ENCODE results near the gene GPLD1. TPM values are rescaled to one million over a fixed set of nuclear protein-coding genes. Genes with fewer than 3 reads are reported as not detected.

GPLD1 gene
- total RNA-seq, 6 donors from 2014 or later = 2.5 to 15.7 (median 7.3) TPM

DNA sequence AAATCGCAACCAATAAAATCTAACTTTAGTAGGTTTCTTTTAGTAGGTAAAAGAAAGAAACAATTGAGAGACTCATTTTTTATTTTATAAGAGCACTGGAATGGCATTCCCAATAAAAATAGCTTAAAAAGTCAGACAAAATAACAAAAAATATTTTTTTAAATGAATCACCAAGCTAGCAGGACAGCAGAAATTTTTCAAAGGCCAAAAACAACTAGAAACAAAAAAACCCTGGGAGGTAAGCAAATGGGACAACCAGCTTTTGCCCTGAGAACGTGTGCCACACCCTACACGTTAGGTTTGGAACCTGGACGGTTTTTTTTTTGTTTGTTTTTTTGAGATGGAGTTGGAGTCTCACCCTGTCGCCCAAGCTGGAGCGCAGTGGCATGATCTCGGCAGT lies 19.6 kb downstream of the GPLD1 start:
- H3K36me3 ChIP-seq = no peaks in the 10 kb centered on the region
- no peaks in the 10 kb centered on the region for H3K27me3 ChIP-seq
- no peaks in the 10 kb centered on the region for H3K4me1 ChIP-seq
- DNase-seq = no peak
- ATAC-seq (ENCODE audit: low FRiP score in 2 of 2) = no peak
- H3K27ac ChIP-seq = no peak overlapping the region
- TF ChIP-seq POLR2AphosphoS5 (IDR thresholded peaks at IDR 0.05) (no peak), EP300 (IDR thresholded peaks at IDR 0.05) (no peak), POLR2A (IDR thresholded peaks at IDR 0.05) (no peak), CTCF (IDR thresholded peaks at IDR 0.05) (no peak)
- WGBS, 2 donors = 88 to 97% methylated on average over 7 of the region's 7 CpGs
- H3K9me3 ChIP-seq = no peaks in the 10 kb centered on the region
- no peak overlapping the region for H3K4me3 ChIP-seq

DNA sequence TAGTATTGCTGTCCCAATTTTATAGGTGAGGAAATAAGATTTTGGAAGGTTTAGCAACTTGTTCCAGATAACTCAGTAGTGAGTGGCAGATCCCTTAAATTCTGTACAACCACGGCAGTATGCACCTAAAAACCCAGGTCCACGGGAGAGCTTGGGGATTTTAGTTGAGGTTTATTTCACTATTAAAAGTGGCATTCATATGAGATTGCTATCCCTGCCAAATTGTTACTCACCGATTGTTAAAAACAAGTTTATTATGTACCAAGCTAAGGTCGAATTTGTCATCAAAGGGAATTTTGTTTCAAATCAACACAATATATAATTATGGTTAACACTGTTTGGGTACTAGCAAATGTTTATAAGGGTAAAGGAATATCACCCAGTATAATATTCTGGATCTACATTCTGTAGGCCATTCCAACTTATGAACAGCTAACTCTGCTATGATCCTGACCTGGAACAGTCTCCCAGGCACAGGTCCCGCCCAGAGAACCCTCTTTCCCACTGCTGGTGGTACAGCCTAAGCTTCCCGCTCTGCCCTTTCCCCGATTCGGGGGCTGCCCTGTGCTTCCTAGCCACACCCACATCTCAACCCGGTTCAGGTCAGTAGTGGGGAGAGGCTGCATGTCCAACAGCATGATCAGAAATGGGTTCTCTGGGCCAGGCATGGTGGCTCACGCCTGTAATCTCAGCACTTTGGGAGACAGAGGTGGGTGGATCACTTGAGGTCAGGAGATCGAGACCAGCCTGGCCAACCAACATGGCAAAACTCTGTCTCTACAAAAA lies 24.9 kb downstream of the GPLD1 start:
- Histone ChIP-seq H3K27ac (no peak overlapping the region), H3K4me1 (no peaks in the 10 kb centered on the region), H3K27me3 (no peaks in the 10 kb centered on the region), H3K36me3 (no peaks in the 10 kb centered on the region), H3K4me3 (no peak overlapping the region), H3K9me3 (no peaks in the 10 kb centered on the region)
- DNase-seq = no peak
- 86 to 90% methylated on average over 11 of the region's 11 CpGs for WGBS, 2 donors
- no peak for TF ChIP-seq POLR2A (IDR thresholded peaks at IDR 0.05)
- TF ChIP-seq POLR2AphosphoS5 (IDR thresholded peaks at IDR 0.05) = no peak
- TF ChIP-seq EP300 (IDR thresholded peaks at IDR 0.05) = no peak
- no peak for TF ChIP-seq CTCF (IDR thresholded peaks at IDR 0.05)
- ATAC-seq (ENCODE audit: low FRiP score in 2 of 2) = no peak

GRCh38 chr6:24460966-24461365 lies 28.4 kb downstream of the GPLD1 start:
- 93 to 97% methylated on average over 4 of the region's 4 CpGs for WGBS, 2 donors
- DNase-seq (no peak), ATAC-seq (ENCODE audit: low FRiP score in 2 of 2) (no peak)
- Histone ChIP-seq H3K4me3 (no peak overlapping the region), H3K36me3 (no peaks in the 10 kb centered on the region), H3K27ac (no peak overlapping the region), H3K27me3 (no peaks in the 10 kb centered on the region), H3K4me1 (no peaks in the 10 kb centered on the region), H3K9me3 (no peaks in the 10 kb centered on the region)
- no peak for TF ChIP-seq EP300 (IDR thresholded peaks at IDR 0.05)
- TF ChIP-seq POLR2AphosphoS5 (IDR thresholded peaks at IDR 0.05) = no peak
- TF ChIP-seq POLR2A (IDR thresholded peaks at IDR 0.05) = no peak
- no peak for TF ChIP-seq CTCF (IDR thresholded peaks at IDR 0.05)

GRCh38 chr6:24458941-24459340 lies 30.4 kb downstream of the GPLD1 start:
- H3K4me3 ChIP-seq = no peak overlapping the region
- no peaks in the 10 kb centered on the region for H3K4me1 ChIP-seq
- H3K27me3 ChIP-seq = no peaks in the 10 kb centered on the region
- TF ChIP-seq EP300 (IDR thresholded peaks at IDR 0.05) (no peak), CTCF (IDR thresholded peaks at IDR 0.05) (no peak), POLR2A (IDR thresholded peaks at IDR 0.05) (no peak), POLR2AphosphoS5 (IDR thresholded peaks at IDR 0.05) (no peak)
- DNase-seq (no peak), ATAC-seq (ENCODE audit: low FRiP score in 2 of 2) (no peak)
- 83 to 89% methylated on average over 2 of the region's 2 CpGs for WGBS, 2 donors
- H3K27ac ChIP-seq = no peak overlapping the region
- no peaks in the 10 kb centered on the region for H3K9me3 ChIP-seq
- no peaks in the 10 kb centered on the region for H3K36me3 ChIP-seq

DNA sequence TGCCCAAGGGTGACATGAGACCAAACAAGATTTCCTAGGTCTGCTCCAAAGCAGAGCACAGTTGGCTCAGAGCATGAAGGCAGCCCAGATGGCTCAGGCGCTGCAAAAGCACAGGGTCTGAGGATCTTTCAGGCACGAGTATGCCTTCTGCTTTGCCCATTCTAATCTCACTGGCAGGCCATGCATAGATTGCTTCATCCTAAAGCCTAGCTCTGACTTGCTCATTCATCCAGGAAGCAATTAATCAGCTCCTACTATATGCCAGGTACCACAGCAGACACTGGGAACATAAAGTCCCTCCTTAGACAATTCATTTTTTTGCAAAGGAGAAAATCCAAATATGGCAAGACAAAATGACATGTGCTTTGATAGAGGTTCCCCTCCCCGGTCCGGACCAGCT lies 31.2 kb downstream of the GPLD1 start:
- Histone ChIP-seq H3K4me1 (no peaks in the 10 kb centered on the region), H3K27me3 (no peaks in the 10 kb centered on the region), H3K4me3 (no peak overlapping the region), H3K9me3 (no peaks in the 10 kb centered on the region), H3K36me3 (no peaks in the 10 kb centered on the region), H3K27ac (no peak overlapping the region)
- no peak for TF ChIP-seq POLR2A (IDR thresholded peaks at IDR 0.05)
- no peak for TF ChIP-seq CTCF (IDR thresholded peaks at IDR 0.05)
- TF ChIP-seq POLR2AphosphoS5 (IDR thresholded peaks at IDR 0.05) = no peak
- no peak for TF ChIP-seq EP300 (IDR thresholded peaks at IDR 0.05)
- ATAC-seq (ENCODE audit: low FRiP score in 2 of 2) (no peak), DNase-seq (no peak)
- WGBS, 2 donors = 65 to 94% methylated on average over 3 to 4 of the region's 4 CpGs
